MM.1S (cell line): ENCODE data around the gene ECHDC1.

Experiments
- EZH2 ChIP-seq: fragments of 300-600 bp; sonication (generic); optimal IDR thresholded peaks from 2 replicates; pipeline ENCODE3; 2017; ENCODE audit warnings: low read depth, mild to moderate bottlenecking, antibody characterized with exemption, low read length, mixed read lengths
- TF ChIP-seq, protein P1 (sequence below): fragments of 300-600 bp; sonication (generic); IDR thresholded peaks from 2 replicates; pipeline ENCODE4 v1.5.1; 2016; ENCODE audit warnings: antibody characterized with exemption, low read length, mixed read lengths

- TF ChIP-seq, protein P1, sequence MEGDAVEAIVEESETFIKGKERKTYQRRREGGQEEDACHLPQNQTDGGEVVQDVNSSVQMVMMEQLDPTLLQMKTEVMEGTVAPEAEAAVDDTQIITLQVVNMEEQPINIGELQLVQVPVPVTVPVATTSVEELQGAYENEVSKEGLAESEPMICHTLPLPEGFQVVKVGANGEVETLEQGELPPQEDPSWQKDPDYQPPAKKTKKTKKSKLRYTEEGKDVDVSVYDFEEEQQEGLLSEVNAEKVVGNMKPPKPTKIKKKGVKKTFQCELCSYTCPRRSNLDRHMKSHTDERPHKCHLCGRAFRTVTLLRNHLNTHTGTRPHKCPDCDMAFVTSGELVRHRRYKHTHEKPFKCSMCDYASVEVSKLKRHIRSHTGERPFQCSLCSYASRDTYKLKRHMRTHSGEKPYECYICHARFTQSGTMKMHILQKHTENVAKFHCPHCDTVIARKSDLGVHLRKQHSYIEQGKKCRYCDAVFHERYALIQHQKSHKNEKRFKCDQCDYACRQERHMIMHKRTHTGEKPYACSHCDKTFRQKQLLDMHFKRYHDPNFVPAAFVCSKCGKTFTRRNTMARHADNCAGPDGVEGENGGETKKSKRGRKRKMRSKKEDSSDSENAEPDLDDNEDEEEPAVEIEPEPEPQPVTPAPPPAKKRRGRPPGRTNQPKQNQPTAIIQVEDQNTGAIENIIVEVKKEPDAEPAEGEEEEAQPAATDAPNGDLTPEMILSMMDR: no peak
- no peak for TF ChIP-seq EZH2
These were observed 80.5 kb downstream of the ECHDC1 start for GRCh38 chr6:127262896-127263295.
